Stomach (tissue), 9 donors: ENCODE measurements around the gene SEC62. TPM values are rescaled to one million over a fixed set of nuclear protein-coding genes. Genes with fewer than 3 reads are reported as not detected.

Experiments used
- DNase-seq, 2 donors: peaks; one replicate each; pipeline versions ENCODE4 v3.0.0 to v3.0.0-alpha.2; 2013 to 2019
- H3K27ac ChIP-seq, 5 donors: fragments of 200-600 bp in 4 of 5; sonication (generic) in 4 of 5; one replicate each; pipeline ENCODE4 v1.5.1; 2013 to 2019; ENCODE audit warnings: mild to moderate bottlenecking in 1 of 5, moderate library complexity in 1 of 5
- H3K27me3 ChIP-seq, 3 donors: fragments of 200-600 bp; sonication (generic); one replicate each; pipeline ENCODE4 v1.5.1; 2017 to 2019; ENCODE audit warnings: mixed run types in 1 of 3
- H3K36me3 ChIP-seq, 4 donors: fragments of 200-600 bp; sonication (generic); 1 replicate in 3 of 4; 2 replicates in 1 of 4; pipeline ENCODE4 v1.5.1; 2016 to 2019
- H3K4me1 ChIP-seq, 4 donors: fragments of 200-600 bp; sonication (generic); one replicate each; pipeline ENCODE4 v1.5.1; 2016 to 2019
- H3K4me3 ChIP-seq, 4 donors: fragments of 200-600 bp; sonication (generic) in 3 of 4; one replicate each; pipeline ENCODE4 v1.5.1; 2016 to 2019; ENCODE audit warnings: mild to moderate bottlenecking in 1 of 4
- H3K9me3 ChIP-seq, 4 donors: fragments of 200-600 bp; sonication (generic); one replicate each; pipeline ENCODE4 v1.5.1; 2016 to 2019
- EP300 ChIP-seq: sonication (generic); formaldehyde crosslinking; IDR thresholded peaks from one replicate; pipeline ENCODE4 v1.6.1; 2017; ENCODE audit warnings: antibody characterized with exemption
- POLR2A ChIP-seq, 4 donors: fragments of 450-650 bp; IDR thresholded peaks; one replicate each; pipeline ENCODE4 v1.6.1; 2016; ENCODE audit warnings: antibody characterized with exemption in 4 of 4, control low read depth in 2 of 4, mild to moderate bottlenecking in 1 of 4, moderate library complexity in 1 of 4
- POLR2AphosphoS5 ChIP-seq, 3 donors: sonication (generic); formaldehyde crosslinking; IDR thresholded peaks; one replicate each; pipeline ENCODE4 v1.6.1; 2016; ENCODE audit warnings: antibody characterized with exemption in 3 of 3
- WGBS, 5 donors: extraction: QIAGEN DNeasy Blood & Tissue Kit in 3 of 5; methylation state at CpG; one replicate each; pipeline versions ENCODE4 v1.1.5 to v1.1.7; 2013 to 2018; 5-methylcytosine and 5-hydroxymethylcytosine counted together
- intact Hi-C: fragments of 100-400 bp; cut with DNase I; formaldehyde crosslinking; loops from one replicate; pipeline ENCODE4 v1.15.1; 2023; ENCODE audit warnings: low total_unique reads
- polyA plus RNA-seq, 3 donors: library from polyadenylated mRNA; stranded (reverse); fragments of 200-250 nt; gene quantifications; one replicate each; pipeline ENCODE4 v1.2.3, GENCODE V29; 2013
- total RNA-seq, 5 donors: library from RNA; depleted of rRNA; stranded (reverse); fragments of >200 nt; gene quantifications; one replicate each; pipeline versions ENCODE4 v1.1.0 to v1.2.3, GENCODE V29; 2014 to 2016
- TF ChIP-seq, protein P1 (sequence below), 7 experiments: fragments of 450-650 bp in 4 of 7; fragments of 200-600 bp in 3 of 7; sonication (generic) in 3 of 7; IDR thresholded peaks; one replicate each; pipeline ENCODE4 v1.5.1; 2016 to 2019; ENCODE audit warnings: antibody characterized with exemption in 7 of 7, control low read depth in 2 of 7, mild to moderate bottlenecking in 1 of 7
- donor health status: healthy with polysubstance abuse.
- donor health status: Bipolar disorder and iron deficiency.
- donor health status: healthy.

SEC62 gene
- total and polyA plus RNA-seq, 8 donors: 12.1 to 239 (median 51.1) TPM

- Histone ChIP-seq H3K27me3 (no peaks in the 10 kb centered on the region), H3K27ac (no peak overlapping the region), H3K4me1 (peaks cover 0 to 19% (median 4%) of the 10 kb centered on the region in 4 donors), H3K4me3 (no peak overlapping the region), H3K36me3 (no peaks in the 10 kb centered on the region), H3K9me3 (no peaks in the 10 kb centered on the region)
- WGBS, 5 donors: 73 to 82% (median 81%) methylated on average over 4 of the region's 4 CpGs
- intact Hi-C loops: no loop called here
- DNase-seq: no peak
- TF ChIP-seq POLR2AphosphoS5 (IDR thresholded peaks at IDR 0.05): no peak
- TF ChIP-seq EP300: no peak
- no peak for TF ChIP-seq POLR2A (IDR thresholded peaks at IDR 0.05)
- TF ChIP-seq, protein P1, sequence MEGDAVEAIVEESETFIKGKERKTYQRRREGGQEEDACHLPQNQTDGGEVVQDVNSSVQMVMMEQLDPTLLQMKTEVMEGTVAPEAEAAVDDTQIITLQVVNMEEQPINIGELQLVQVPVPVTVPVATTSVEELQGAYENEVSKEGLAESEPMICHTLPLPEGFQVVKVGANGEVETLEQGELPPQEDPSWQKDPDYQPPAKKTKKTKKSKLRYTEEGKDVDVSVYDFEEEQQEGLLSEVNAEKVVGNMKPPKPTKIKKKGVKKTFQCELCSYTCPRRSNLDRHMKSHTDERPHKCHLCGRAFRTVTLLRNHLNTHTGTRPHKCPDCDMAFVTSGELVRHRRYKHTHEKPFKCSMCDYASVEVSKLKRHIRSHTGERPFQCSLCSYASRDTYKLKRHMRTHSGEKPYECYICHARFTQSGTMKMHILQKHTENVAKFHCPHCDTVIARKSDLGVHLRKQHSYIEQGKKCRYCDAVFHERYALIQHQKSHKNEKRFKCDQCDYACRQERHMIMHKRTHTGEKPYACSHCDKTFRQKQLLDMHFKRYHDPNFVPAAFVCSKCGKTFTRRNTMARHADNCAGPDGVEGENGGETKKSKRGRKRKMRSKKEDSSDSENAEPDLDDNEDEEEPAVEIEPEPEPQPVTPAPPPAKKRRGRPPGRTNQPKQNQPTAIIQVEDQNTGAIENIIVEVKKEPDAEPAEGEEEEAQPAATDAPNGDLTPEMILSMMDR (IDR thresholded peaks at IDR 0.05): no peak
These were observed 60.9 kb downstream of the SEC62 start for GRCh38 chr3:170027233-170028102.

- DNase-seq: peak in 1 of 2 donors; percentile 81
- Histone ChIP-seq H3K9me3 (no peaks in the 10 kb centered on the region), H3K27ac (peak overlapping the region in 2 of 5 donors; percentile 17 to 38), H3K4me1 (peaks cover 7 to 29% (median 17%) of the 10 kb centered on the region in 4 donors), H3K36me3 (no peaks in the 10 kb centered on the region), H3K27me3 (peaks cover 0 to 26% (median 6%) of the 10 kb centered on the region in 3 donors), H3K4me3 (no peak overlapping the region)
- intact Hi-C loops: no loop called here
- no peak for TF ChIP-seq EP300
- TF ChIP-seq POLR2AphosphoS5 (IDR thresholded peaks at IDR 0.05): no peak
- TF ChIP-seq POLR2A (IDR thresholded peaks at IDR 0.05): no peak
- TF ChIP-seq, protein P1 (IDR thresholded peaks at IDR 0.05): no peak
- 51 to 65% (median 62%) methylated on average over 8 of the region's 8 CpGs for WGBS, 5 donors
These were observed 66.9 kb downstream of the SEC62 start for GRCh38 chr3:170033489-170033888.

GRCh38 chr3:170037463-170038433 is 71.1 kb downstream of the SEC62 start, which contains the start of gene GPR160:
Gene GPR160, plus strand, starts transcription at chr3:170037995. Its CDS starts 45,978 bp downstream, at chr3:170083973.
- TF ChIP-seq POLR2AphosphoS5 (IDR thresholded peaks at IDR 0.05): peak in 2 of 3 donors; percentile 49 to 80
- TF ChIP-seq, protein P1 (IDR thresholded peaks at IDR 0.05): peak in 5 of 7 experiments; percentile 47 to 83 (median 79)
- TF ChIP-seq EP300: no peak
- intact Hi-C loops: no loop called here
- Histone ChIP-seq H3K9me3 (no peaks in the 10 kb centered on the region), H3K27ac (peak within 1 kb of the TSS; percentile 78 to 92 (median 90)), H3K27me3 (peaks cover 0 to 31% (median 6%) of the 10 kb centered on the region in 3 donors), H3K4me3 (peak within 1 kb of the TSS; percentile 57 to 75 (median 64)), H3K4me1 (peaks cover 11 to 52% (median 43%) of the 10 kb centered on the region in 4 donors), H3K36me3 (no peaks in the 10 kb centered on the region)
- WGBS, 5 donors: 2 to 32% (median 3%) methylated on average over 5 to 78 of the region's 78 CpGs
- DNase-seq: peak; percentile 92 to 93
